A549 (cell line): ENCODE data around the gene EEF2. TPM values are rescaled to one million over a fixed set of nuclear protein-coding genes. Genes with fewer than 3 reads are reported as not detected.

Experiments
- ATAC-seq, 2 experiments: fragments of 200-7000 bp in 1 of 2; fragments of >200 bp in 1 of 2; cut with Nextera tagmentation in 1 of 2; cut with Tn5 transposase in 1 of 2; 3 replicates each; pipeline versions ENCODE4 v1.8.0 to v1.9.1; 2018 to 2020; ENCODE audit warnings: mild to moderate bottlenecking in 1 of 2, moderate library complexity in 1 of 2
- CTCF ChIA-PET: fragments of 300-600 bp; sonication (Branson Sonifier 250); formaldehyde crosslinking; extraction: SDS; loops from one replicate; lab custom pipeline; 2021; ENCODE audit warnings: antibody characterized with exemption, inconsistent platforms; lab: Yijun Ruan, JAX
- POLR2A ChIA-PET: fragments of 350-600 bp; formaldehyde crosslinking; extraction: SDS; loops from one replicate; lab custom pipeline; 2021; ENCODE audit warnings: antibody characterized with exemption, inconsistent platforms; lab: Yijun Ruan, JAX
- DNase-seq, 2 experiments: peaks; one replicate each; pipeline versions ENCODE4 v3.0.0 to v3.0.0-alpha.2; 2011 to 2016; ENCODE audit warnings: low read depth in 1 of 2, low spot score in 1 of 2
- FAIRE-seq: peaks from 2 replicates; lab custom pipeline; 2011; peaks lifted over from hg19 to GRCh38; lab: Jason Lieb, UNC
- H3K27ac ChIP-seq, 2 experiments: fragments of >200 bp; sonication (Bioruptor Twin); formaldehyde crosslinking; 3 replicates each; pipeline ENCODE4 v1.5.1; 2016 to 2017
- H3K4me1 ChIP-seq: fragments of >200 bp; sonication (Bioruptor Twin); formaldehyde crosslinking; 3 replicates; pipeline ENCODE4 v1.6.1; 2016
- H3K4me2 ChIP-seq: fragments of >200 bp; sonication (Bioruptor Twin); formaldehyde crosslinking; 3 replicates; pipeline ENCODE4 v1.6.1; 2016
- H3K4me3 ChIP-seq: fragments of >200 bp; sonication (Bioruptor Twin); formaldehyde crosslinking; 3 replicates; pipeline ENCODE4 v1.5.1; 2016
- H3K9me3 ChIP-seq: fragments of >200 bp; sonication (Bioruptor Twin); formaldehyde crosslinking; 3 replicates; pipeline ENCODE4 v1.6.1; 2016
- CBX2 ChIP-seq: fragments of 200-600 bp; sonication (generic); IDR thresholded peaks from 2 replicates; pipeline ENCODE4 v1.6.1; 2016; ENCODE audit warnings: low read depth, mild to moderate bottlenecking, borderline replicate concordance
- CEBPB ChIP-seq, 2 experiments: fragments of >200 bp in 1 of 2; sonication (Bioruptor Twin) in 1 of 2; formaldehyde crosslinking in 1 of 2; IDR thresholded peaks; 2 replicates each; pipeline ENCODE4 v1.6.1; 2012 to 2016
- CHD2 ChIP-seq: fragments of 150-350 bp; IDR thresholded peaks from 2 replicates; pipeline ENCODE4 v1.6.1; 2014; ENCODE audit warnings: low read length; ENCODE audit not compliant: partially characterized antibody
- CTCF ChIP-seq: fragments of >200 bp; sonication (Bioruptor Twin); formaldehyde crosslinking; IDR thresholded peaks from 3 replicates; pipeline ENCODE4 v1.5.1; 2016
- E2F6 ChIP-seq: IDR thresholded peaks from 2 replicates; pipeline ENCODE4 v1.6.1; 2012; ENCODE audit warnings: low read depth, borderline replicate concordance
- EP300 ChIP-seq, 2 experiments: fragments of >200 bp; sonication (Bioruptor Twin); formaldehyde crosslinking; IDR thresholded peaks; 2 replicates in 1 of 2; 3 replicates in 1 of 2; pipeline ENCODE4 v1.6.1; 2016 to 2017
- ESRRA ChIP-seq: fragments of 150-350 bp; IDR thresholded peaks from 2 replicates; pipeline ENCODE4 v1.6.1; 2014; ENCODE audit warnings: mild to moderate bottlenecking, low read length, borderline replicate concordance
- FOXS1 ChIP-seq: fragments of 250-450 bp; sonication (Bioruptor Pico); IDR thresholded peaks from 2 replicates; pipeline ENCODE4 v1.5.0; 2020; ENCODE audit warnings: mild to moderate bottlenecking, moderate library complexity
- GATA3 ChIP-seq: IDR thresholded peaks from 2 replicates; pipeline ENCODE4 v1.6.1; 2012; ENCODE audit warnings: borderline replicate concordance
- HOXA7 ChIP-seq: fragments of 250-450 bp; sonication (Bioruptor Pico); IDR thresholded peaks from 2 replicates; pipeline ENCODE4 v1.5.0; 2020; ENCODE audit warnings: mild to moderate bottlenecking, moderate library complexity
- MAFK ChIP-seq: fragments of 450-650 bp; IDR thresholded peaks from 2 replicates; pipeline ENCODE4 v1.6.1; 2014; ENCODE audit not compliant: partially characterized antibody
- NPAS2 ChIP-seq: fragments of 250-450 bp; sonication (Bioruptor Pico); IDR thresholded peaks from 2 replicates; pipeline ENCODE4 v1.8.0; 2022; ENCODE audit warnings: mild to moderate bottlenecking, moderate library complexity, borderline replicate concordance
- PBX3 ChIP-seq: IDR thresholded peaks from 2 replicates; pipeline ENCODE4 v1.6.1; 2012
- RAD21 ChIP-seq, 2 experiments: fragments of >200 bp in 1 of 2; sonication (Bioruptor Twin) in 1 of 2; formaldehyde crosslinking in 1 of 2; IDR thresholded peaks in 1 of 2; conservative IDR thresholded peaks in 1 of 2; 2 replicates in 1 of 2; 3 replicates in 1 of 2; pipeline ENCODE4 v1.6.1; 2012 to 2018; ENCODE audit warnings: inconsistent platforms in 1 of 2
- RCOR1 ChIP-seq: fragments of 150-350 bp; IDR thresholded peaks from 2 replicates; pipeline ENCODE4 v1.6.1; 2014; ENCODE audit warnings: antibody characterized with exemption, low read length, low read depth
- SMC3 ChIP-seq: fragments of >200 bp; sonication (Bioruptor Twin); formaldehyde crosslinking; IDR thresholded peaks from 3 replicates; pipeline ENCODE4 v1.6.1; 2018; ENCODE audit warnings: inconsistent platforms
- ZC3H11A ChIP-seq: fragments of 450-650 bp; IDR thresholded peaks from 2 replicates; pipeline ENCODE4 v1.6.1; 2014; ENCODE audit warnings: antibody characterized with exemption, mild to moderate bottlenecking
- WGBS: methylation state at CpG from one replicate; pipeline ENCODE4 v1.1.6; 2017; ENCODE audit errors: missing lambda C conversion rate; 5-methylcytosine and 5-hydroxymethylcytosine counted together
- polyA plus RNA-seq, 4 experiments: library from polyadenylated mRNA; depleted of rRNA in 3 of 4; stranded (reverse); fragments of >200 nt; fragmentation: RNase III in 1 of 4; extraction: RNeasy Plus Mini Kit Qiagen cat#74134 plus additional on column Dnase treatment in 1 of 4; gene quantifications; 2 replicates in 3 of 4; 3 replicates in 1 of 4; pipeline ENCODE4 v1.2.3, GENCODE V29; 2011 to 2017

Gene EEF2
- polyA plus RNA-seq, 2 of the 4 experiments (the other 2 are of a cell fraction) = 680 to 971 TPM

- Histone ChIP-seq H3K4me2 (no peak overlapping the region; the same call in 2 of the 3 replicates), H3K4me3 (no peak overlapping the region), H3K27ac (peak overlapping the region; percentile 53 to 76; a peak in 5 of 6 replicates), H3K4me1 (no peaks in the 10 kb centered on the region), H3K9me3 (no peaks in the 10 kb centered on the region)
- 79% methylated on average over 3 of the region's 3 CpGs for WGBS
- CTCF ChIA-PET = interaction anchor here (0.8 to 3.7 kb wide), 4 partner anchors 9 to 217 kb away, joined by 3 to 23 read pairs (median 6); no protein-coding TSS in a partner anchor
- POLR2A ChIA-PET = no interaction called here
- TF ChIP-seq FOXS1 (no peak), HOXA7 (CRISPR knock-in tag) (no peak), CEBPB (IDR thresholded peaks at IDR 0.05) (no peak), RCOR1 (no peak), CTCF (no peak), MAFK (no peak), PBX3 (no peak), ZC3H11A (no peak)
- FAIRE-seq (no peak), ATAC-seq (no peak), DNase-seq (no peak)
These were observed 5.5 kb upstream of the EEF2 start for GRCh38 chr19:3990815-3991117.

- FAIRE-seq = no peak
- POLR2A ChIA-PET = interaction anchor here (0.6 to 1.2 kb wide), 4 partner anchors 19 to 939 kb away, joined by 4 to 7 read pairs (median 6); partner anchors contain the start of gene MRPL54
- Histone ChIP-seq H3K27ac (peak overlapping the region; percentile 83 to 97), H3K4me3 (peak overlapping the region; percentile 96), H3K4me1 (peaks cover 11% of the 10 kb centered on the region; the same call in 2 of the 3 replicates), H3K9me3 (no peaks in the 10 kb centered on the region), H3K4me2 (peak overlapping the region; percentile 91)
- peak; percentile 60 to 80 for DNase-seq
- WGBS = 4% methylated on average over 27 of the region's 30 CpGs
- CTCF ChIA-PET = interaction anchor here (0.6 to 3.7 kb wide), 22 partner anchors 10 to 229 kb away, joined by 3 to 23 read pairs (median 4); partner anchors contain the start of genes CREB3L3, DAPK3 and PIAS4
- peak in 1 of 2 experiments; percentile 7; a peak in 3 of 6 replicates for ATAC-seq
- TF ChIP-seq NPAS2 (CRISPR knock-in tag) = no peak
- TF ChIP-seq E2F6 = no peak
- peak in 1 of 2 experiments; percentile 18; a peak in 1 of 5 replicates for TF ChIP-seq RAD21 (conservative IDR thresholded peaks at IDR 0.05 in 1 of 2, IDR thresholded peaks at IDR 0.05 in 1 of 2)
- TF ChIP-seq CTCF = peak; percentile 66
These were observed 2.5 kb upstream of the EEF2 start for GRCh38 chr19:3987619-3988371.

GRCh38 chr19:3986260-3987041, 1.2 kb upstream of the EEF2 start:
- Histone ChIP-seq H3K9me3 (no peaks in the 10 kb centered on the region), H3K27ac (peak overlapping the region; percentile 83 to 97), H3K4me1 (peaks cover 22% of the 10 kb centered on the region; the same call in 2 of the 3 replicates), H3K4me3 (peak overlapping the region; percentile 96), H3K4me2 (peak overlapping the region; percentile 91)
- POLR2A ChIA-PET = interaction anchor here (1.1 to 5.1 kb wide), 2 partner anchors 16 to 154 kb away, joined by 5 to 60 read pairs; partner anchors contain the start of gene DAPK3
- DNase-seq = peak; percentile 51 to 81
- CTCF ChIA-PET = interaction anchor here (0.6 to 2.7 kb wide), 14 partner anchors 9 to 232 kb away, joined by 3 to 20 read pairs (median 4); no protein-coding TSS in a partner anchor
- peak; percentile 54; the same call in 2 of the 3 replicates for TF ChIP-seq SMC3
- no peak for TF ChIP-seq GATA3
- no peak for TF ChIP-seq CBX2
- TF ChIP-seq CTCF = peak; percentile 65
- TF ChIP-seq EP300 (IDR thresholded peaks at IDR 0.05) = no peak
- peak; percentile 14 to 27; a peak in 1 of 4 replicates for TF ChIP-seq CEBPB (IDR thresholded peaks at IDR 0.05)
- TF ChIP-seq NPAS2 (CRISPR knock-in tag) = no peak
- no peak for TF ChIP-seq CHD2
- no peak for TF ChIP-seq HOXA7 (CRISPR knock-in tag)
- peak; percentile 55 to 64; a peak in 4 of 5 replicates for TF ChIP-seq RAD21 (conservative IDR thresholded peaks at IDR 0.05 in 1 of 2, IDR thresholded peaks at IDR 0.05 in 1 of 2)
- TF ChIP-seq ESRRA = no peak
- peak; percentile 46 to 62; a peak in 5 of 6 replicates for ATAC-seq
- 2% methylated on average over 21 of the region's 21 CpGs for WGBS
- FAIRE-seq = no peak
